Measurements from ENCODE around the gene IFI6.
"Not testable (repeated sequence)": the region's sequence is repeated elsewhere in the genome, so short reads cannot be mapped to it uniquely, and the experiment has no call there.

Gene IFI6

DNA sequence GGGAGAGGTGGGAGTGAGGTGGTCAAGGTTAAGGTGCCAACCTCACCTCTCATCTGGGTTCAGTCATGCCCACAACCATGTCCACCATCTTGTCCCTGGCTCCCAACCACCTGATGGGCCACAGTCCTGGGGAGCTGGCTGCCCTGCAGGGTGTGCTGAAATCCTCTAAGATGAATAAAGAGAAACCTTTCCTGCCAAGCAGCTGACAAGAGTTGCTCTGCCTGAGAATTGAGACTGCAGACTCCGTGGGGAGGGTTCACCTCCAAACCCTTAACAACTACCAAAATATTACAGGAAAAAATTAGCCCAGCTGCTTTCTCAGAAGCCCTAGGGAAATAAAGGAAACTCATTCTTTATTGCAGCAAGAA lies 21.8 kb downstream of the IFI6 start:
- DNase-seq (ENCODE audit: low read depth) = no peak

DNA sequence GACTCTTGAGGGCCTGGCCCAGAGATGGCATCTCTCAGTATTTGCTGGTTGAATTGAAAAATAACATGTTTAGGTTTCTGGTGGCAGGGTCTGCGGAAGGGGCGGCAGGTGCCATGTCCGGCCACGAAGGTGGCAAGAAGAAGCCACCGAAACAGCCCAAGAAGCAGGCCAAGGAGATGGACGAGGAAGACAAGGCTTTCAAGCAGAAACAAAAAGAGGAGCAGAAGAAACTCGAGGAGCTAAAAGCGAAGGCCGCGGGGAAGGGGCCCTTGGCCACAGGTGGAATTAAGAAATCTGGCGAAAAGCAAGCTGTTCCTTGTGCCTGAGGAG lies 22.7 kb downstream of the IFI6 start:
- no peak for DNase-seq (ENCODE audit: low read depth)

DNA sequence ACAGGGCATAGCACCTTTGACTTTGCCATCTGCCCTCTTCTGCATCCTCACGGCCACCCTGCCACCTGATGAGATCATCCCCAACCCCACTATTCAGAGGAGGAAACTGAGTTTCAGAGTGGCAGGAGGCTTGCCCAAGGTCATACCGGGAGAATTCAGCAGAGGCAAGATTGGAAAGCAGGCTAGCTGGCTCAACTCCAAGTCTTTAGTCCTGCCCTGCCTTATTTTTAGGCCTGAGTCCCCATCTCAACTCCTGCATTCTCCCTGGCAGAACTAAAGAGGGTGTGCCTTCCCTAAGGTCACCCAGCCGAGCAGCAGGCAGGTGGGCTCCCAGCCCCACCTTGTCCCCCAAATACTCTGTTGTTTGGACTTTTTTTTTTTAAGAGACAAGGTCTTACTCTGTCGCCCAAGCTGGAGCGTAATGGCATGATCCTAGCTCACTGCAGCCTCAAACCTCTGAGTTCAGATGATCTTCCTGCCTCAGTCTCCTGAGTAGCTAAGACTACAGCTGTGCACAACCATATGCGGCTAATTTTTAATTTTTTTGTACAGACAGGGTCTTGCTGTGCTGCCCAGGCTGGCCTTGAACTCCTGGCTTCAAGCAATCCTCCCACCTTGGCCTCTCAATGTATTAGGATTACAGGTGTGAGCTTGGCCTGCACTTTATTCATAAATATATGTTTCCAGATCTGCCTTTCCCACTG lies 23.2 kb downstream of the IFI6 start:
- DNase-seq (ENCODE audit: low read depth) = no peak

DNA sequence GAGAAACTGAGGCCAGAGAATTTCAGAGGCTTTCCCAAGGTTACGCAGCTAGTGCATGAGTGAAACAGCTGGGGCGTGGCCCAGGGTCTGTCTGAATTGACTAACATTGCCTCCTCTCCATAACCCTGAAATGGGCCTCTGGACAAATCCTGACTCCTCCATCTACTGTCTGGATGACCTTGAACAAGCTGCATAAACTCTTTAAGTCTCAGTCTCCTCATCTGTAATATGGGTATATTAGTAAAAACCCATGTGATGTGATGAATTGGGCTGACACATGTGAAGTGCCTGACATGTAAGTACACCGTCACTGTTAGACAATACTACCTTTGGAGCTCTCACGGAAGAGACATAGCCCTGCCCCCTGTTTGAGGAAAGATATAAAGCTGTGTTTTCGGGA lies 24.7 kb downstream of the IFI6 start:
- no peak for DNase-seq (ENCODE audit: low read depth)

DNA sequence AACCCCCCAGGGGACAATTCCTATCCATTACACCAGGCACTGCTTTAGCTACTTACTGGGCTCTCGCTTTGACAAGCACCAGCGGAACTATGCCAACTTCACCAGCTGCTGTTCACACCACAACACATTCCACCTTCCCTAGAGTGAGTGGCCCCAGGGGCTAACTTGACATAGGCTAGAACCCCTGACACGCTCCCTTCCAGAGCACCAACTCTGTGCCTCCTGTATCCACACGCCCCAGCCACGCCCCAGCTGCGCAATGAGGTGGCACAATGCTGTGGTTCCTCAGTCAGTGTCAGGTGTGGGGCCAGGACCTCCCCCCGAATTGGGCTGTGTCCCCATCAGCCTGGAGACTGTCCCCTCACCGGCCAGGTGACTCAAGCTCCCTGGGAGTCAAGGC lies 25.3 kb downstream of the IFI6 start:
- DNase-seq (ENCODE audit: low read depth) = no peak

DNA sequence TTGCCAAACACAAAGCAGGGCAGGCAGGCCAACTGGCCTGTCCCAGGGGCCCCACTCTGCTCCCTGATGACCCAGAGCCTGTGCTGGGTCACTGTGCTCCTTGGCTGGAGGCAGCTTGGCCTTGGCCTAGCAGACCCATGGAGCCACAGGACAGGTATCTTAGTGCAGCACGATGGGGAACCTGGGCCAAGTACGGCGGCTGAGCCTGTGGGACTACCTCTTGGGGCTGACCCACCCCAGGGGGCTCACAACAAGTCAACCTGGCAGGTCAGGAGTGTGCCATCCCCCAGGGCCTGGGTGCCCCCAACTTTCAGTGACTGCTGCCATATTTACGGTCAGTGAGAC lies 26.9 kb downstream of the IFI6 start:
- DNase-seq (ENCODE audit: low read depth) = no peak

DNA sequence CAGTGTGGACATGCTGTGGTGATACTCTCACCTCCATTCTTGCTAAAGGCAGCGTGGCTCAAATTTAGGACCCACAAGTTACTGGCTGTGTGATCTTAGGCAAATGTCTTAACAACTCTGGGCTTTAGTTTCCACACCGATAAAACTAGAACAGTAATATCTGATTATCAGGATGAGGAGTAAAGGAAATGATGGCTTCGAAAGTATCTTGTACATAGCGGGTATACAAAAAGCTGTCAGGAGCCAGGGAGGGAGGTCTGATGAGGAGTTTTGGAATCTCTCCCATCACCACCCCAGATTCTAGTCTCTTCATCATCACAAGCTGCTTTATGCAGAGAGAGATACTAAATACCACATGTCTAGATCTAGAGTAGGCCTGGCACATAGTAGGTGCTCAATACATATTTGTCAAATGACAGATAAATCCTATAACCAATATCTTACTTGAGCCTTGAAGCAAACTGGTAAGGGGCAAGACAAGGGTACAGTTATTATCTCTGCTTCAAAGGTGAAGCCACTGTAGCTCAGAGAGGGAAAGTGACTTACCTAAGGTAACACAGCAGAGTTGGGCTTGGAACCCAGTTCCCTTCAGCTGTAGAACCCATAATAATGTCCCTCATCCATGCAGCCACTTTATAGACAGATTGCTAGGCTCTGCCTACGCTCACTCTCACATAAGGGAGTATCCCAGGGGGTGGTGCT lies 27.5 kb downstream of the IFI6 start:
- no peak for DNase-seq (ENCODE audit: low read depth)

DNA sequence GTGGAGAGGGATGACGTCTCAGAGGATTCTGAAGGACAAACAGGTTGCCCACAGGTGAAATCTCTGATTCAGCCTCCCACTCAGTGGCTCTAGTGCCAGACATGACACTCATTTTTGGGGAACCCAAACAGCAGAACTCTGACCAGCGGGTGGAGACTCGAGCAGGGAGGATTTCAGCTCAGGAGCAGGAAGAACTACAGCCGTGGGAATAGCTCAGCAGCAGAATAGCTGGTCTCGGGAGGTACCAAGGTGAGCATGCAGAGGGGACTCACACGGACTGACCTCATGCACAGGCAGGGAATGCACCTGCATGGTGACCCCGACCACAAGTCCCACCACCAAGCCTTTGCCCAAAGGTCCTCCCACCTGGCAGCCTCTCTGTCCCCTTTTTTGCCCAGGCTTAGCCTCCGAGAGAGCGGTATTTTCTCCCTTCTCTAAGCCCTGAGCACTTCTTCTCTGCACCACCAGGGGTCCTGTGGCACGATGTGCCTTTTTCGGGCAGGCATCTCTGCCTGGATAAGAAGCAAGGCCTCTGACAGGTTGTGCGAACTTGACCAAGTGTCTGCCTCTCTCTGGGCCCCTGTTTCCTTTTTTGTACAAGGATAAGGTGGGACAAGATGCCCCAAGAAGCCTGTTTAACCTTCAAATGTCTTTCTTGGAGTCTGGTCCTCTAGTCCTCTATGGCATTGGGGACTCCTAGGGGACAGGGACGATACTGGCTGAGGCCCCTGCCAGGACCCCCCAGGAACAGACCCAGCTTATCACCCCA lies 28.2 kb downstream of the IFI6 start:
- DNase-seq (ENCODE audit: low read depth) = peak; percentile 58

DNA sequence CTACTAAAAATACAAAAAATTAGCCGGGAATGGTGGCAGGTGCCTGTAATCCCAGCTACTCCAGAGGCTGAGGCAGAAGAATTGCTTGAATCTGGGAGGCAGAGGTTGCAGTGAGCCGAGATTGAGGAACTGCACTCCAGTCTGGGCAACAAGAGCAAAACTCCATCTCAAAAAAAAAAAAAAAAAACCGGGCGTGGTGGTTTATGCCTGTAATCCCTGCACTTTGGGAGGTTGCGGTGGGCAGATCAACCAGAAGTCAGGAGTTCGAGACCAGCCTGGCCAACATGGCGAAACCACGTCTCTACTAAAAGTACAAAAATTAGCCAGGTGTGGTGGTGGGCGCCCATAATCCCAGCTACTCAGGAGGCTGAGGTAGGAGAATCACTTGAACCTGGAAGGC lies 31.5 kb downstream of the IFI6 start:
- DNase-seq (ENCODE audit: low read depth) = not testable (repeated sequence)

DNA sequence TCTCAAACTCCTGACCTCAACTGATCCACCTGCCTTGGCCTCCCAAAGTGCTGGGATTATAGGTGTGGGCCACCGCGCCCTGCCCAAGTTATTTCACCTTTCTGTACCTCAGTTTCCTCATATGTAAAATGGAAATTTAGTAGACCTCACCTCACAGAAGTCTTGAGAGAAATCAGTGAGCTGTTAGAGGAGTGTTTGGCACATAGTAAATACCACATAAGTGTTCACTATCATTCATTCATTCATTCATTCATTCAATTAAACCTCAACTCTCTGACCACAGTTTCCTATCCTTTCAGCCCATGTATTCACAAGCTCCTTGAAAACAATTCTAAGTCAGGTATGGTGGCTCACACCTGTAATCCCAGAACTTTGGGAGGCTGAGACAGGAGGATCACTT lies 33.2 kb downstream of the IFI6 start:
- no peak for DNase-seq (ENCODE audit: low read depth)

DNA sequence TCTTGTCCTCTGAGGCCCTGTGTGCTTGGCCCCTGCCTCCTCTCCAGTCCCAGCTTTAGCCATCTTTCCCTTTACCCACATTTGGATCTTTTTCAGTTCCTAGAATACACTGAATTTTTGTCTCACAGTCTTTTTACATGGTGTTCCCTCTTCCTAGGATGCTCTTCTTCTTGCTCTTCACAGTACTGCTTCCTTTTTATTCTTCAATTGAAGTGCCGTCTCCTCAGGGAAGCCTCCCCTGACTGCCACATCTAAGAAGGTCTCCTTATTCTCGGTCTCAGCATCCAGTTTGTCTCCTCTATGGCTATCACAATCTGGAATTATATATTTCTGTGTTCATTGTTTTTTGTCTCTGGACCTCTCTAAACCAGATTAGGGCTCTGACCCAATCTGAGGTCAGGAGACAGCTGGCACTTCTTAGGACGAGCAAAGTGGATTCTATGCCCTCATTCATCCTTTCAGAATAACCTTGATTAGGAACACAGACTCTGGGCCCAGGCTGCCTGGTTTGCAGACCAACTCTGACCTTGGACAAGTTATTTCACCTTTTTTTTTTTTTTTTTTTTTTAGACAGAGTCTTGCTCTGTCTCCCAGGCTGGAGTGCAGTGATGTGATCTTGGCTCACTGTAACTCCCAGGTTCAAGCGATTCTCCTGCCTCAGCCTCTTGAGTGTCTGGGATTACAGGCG lies 33.8 kb downstream of the IFI6 start:
- no peak for DNase-seq (ENCODE audit: low read depth)

DNA sequence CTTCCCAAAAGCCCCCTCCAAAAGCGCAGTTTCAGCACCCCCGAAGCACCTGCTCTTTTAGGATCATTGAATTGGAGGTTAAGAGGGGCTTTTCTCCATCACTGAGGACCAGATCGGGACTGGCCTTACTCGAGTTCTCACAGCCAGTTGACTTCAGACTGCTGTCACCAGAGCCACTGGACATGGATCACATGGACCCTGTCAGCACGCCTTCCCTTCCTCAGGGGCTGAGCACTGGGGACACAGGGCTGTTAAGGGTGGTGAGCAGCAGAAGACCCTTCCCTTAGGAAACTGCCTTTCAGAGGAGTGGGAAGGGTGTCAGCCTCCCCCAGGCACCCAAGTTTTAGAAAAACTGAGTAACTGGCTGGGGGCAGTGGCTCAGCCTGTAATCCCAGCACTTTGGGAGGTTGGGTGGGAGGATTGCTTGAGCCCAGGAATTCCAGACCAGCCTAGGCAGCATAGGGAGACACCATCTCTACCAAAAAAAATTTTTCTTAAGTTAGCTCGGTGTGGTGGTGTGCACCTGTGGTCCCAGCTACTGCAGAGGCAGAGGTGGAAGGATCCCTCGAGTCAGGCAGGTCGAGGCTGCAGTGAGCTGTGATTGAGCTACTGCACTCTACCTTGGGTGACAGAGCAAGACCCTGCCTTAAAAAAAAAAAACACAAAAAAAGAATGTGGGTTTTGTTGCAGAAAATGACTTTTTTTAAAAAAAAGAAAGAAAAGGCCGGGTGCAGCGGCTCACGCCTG lies 36.4 kb downstream of the IFI6 start:
- no peak for DNase-seq (ENCODE audit: low read depth)

DNA sequence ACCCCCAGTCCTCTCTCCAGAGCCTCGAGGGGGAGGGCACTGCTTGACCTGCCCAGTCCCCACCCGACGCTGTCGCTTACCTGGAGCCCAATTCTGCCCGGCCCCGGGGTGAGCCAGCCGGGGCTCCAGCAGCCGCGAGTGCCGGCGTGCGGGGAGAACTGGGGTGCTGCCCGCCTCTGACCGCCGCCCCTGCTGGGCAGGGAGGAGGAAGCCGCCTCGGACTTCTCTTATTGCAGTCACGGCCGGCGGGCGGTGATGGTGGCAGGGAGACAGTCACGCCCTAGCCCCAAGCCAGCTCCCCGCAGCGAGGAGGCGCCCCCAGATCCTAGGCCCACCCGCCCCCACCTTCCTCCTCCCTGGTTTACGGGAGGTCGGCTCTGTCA lies 37.0 kb downstream of the IFI6 start, which contains the start of gene FGR:
FGR (minus strand) TSS at position 201 of the 383 bp plus-strand sequence. CDS start 11,269 bp downstream, outside the sequence.
- DNase-seq (ENCODE audit: low read depth) = no peak

DNA sequence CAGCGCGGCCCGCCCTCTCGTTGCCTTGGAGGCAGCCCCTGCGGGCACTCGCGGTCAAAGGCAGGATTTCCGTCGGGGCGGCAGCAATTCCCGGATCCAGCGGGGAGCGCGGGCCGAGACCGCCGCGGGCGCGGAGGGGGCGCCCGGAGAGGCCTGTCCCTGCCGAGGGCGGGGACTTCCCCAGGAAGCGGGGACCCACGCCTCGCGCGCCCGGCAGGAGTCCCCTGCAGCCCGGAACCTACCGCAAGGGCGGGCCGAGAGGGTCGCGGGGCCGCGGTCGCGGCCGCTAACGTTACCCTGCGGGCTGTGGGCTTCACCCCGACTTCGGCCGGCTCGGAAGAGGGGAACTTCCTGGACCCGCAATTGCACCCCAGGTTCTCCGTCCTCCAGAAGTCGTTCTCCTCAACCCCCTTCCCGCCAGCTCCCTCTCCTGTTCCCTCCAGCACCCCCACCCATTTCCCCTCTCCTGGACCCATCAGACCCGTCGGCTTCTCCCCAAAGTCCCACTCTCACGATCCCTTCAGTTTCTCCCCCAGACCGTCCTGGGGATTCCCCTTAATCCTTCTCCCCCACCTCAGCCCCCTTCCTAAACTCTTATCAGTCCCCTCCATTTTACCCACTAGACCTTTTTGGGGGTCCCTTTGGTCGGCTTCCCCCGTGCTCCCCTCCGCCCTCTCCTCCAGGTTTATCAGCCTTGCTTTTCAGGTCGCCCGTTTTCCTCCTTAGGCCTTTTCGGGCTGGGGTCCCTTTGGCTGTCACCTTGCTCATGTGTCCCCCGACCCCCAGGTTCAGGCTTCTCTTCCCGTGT lies 37.6 kb downstream of the IFI6 start:
- no peak for DNase-seq (ENCODE audit: low read depth)

DNA sequence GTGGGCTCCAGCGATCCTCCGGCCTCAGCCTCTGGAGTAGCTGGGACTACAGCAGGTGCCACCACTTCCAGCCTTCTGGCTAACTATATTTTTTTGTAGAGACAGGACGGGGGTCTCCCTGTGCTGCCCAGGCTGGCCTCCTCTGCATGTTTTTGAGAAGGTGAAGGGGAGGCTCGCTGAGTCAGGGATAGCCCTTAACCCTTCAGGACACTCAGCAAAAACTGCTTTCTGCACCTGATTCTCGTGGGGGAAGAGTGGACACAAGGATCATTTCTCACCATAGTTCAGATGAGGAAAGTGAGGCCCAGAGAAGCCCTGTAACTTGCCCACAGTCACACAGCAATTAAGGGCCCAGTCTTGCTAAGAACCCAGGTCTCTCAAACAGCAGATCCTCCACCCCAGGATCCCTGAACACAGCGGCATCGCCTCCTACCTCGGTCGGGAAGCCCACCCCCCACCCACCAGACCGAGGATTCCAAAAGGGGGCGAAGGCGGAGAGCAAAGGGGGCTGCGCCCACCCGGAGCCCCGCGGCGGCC lies 38.3 kb downstream of the IFI6 start:
- DNase-seq (ENCODE audit: low read depth) = no peak

DNA sequence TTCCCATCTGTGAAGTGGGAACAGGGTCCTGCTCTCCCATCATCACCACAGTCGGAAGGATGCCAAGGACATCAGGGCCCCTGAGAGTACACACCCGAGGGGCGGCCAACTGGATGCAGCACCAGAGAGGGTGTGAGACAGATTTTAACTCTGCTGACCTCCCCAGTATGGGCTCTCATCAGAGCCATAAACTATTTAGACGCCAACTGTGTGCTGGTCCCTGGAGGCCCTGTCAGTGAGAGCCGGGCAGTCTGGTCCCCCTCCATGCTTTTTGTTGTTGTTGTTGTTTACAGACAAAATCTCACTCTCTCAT lies 38.7 kb downstream of the IFI6 start:
- no peak for DNase-seq (ENCODE audit: low read depth)

DNA sequence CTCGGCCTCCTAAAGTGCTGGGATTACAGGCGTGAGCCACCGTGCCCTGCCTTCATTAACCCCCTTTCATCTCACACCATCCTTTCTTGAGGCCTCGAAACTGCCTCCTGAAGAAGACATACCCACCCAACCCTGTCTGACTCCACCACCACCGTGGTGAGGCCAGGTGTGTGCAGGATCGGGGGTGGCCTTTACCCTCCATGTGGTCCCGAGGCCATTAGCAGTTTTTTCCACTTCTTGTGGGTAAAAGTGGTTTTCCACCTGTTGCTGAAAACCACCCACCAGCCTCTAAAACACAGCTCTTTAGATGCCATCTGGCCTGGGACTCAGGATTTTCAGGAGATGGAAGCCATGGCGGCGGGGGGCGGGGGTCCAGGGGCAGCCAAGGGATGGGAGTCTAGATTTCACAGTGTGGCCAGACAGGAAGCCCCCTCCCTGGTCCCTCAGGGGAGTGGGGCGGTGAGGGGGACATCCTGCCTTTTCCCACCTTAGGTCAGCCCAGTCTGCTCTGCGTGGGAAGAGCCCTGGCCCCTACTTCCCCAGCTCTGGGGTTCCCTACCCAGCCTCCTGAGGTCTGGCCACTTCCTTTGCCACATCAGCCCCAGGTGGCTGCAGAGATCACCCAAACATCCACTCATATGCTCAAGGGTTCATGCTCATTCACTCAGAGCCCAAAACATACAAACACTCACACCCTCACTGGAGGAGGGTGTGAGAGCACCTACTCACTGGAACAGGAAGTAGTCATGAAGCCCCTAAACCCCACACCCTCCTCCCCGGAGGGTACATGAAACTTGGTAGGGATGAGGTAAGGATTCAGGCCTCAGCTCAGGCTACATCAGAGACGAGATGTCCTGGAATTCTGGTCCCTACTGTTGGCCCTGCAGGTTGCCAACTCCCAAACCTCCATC lies 39.4 kb downstream of the IFI6 start:
- DNase-seq (ENCODE audit: low read depth) = peak; percentile 45

DNA sequence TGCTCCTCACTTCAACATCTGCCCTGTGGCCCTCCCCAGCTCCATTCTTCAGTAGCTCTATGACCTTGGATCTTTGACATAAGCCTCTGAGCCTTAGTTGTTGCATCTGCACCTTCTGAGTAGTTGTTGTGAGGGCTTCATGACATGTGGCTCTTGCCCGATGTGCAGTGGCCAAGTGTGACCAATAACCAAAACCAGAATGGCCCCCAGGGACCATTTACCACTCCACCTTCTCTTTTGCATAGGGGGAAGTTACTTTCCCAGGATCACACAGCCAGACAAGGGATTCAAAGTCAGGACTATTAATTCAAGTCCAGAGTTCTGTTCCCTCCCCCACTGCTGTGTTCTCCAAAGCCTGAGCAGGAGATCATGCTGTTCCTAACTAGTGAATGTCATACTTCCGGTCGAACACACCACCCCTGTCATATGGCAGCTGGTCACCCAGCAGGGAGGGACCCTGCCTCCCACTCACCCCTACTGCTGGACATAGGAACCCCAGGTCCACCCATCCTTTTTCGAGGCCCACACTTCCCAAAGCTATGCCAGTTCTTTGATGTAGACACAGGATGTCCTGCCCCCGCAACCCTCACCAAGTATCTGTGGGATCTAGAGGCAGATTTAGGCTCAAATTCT lies 41.0 kb downstream of the IFI6 start:
- DNase-seq (ENCODE audit: low read depth) = no peak

DNA sequence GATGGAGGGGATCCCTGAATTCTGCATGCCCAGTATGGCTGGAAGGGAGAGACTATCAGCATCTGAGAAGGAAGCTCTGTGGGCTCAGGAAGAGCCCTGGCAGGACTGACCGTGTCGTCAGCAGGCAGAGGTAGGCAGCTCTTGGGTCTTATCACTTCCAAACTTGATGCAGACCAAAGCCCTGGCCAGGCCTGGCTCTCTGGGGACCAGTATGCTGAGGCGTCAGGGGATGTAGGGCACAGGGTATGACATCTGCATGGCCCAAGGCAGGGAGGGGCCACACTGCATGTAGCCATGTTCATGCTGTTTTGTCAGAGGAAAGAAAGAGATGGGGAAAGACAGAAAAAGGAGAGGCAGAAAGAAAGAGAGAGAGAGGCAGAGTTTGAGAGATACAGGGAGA lies 43.3 kb downstream of the IFI6 start:
- no peak for DNase-seq (ENCODE audit: low read depth)

DNA sequence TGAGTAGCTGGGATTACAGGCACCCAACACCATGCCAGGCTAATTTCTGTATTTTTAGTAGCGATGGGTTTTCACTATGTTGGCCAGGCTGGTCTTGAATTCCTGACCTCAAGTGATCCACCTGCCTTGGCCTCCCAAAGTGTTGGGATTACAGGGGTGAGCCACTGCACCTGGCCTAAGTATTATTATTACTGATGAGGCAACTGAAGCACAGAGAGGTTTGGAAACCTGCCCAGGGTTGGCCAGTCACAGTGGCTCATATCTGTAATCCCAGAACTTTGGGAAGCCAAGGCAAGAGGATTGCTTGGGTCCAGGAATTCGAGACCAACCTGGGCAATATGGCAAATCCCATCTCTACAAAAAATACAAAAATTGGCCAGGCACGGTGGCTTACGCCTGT lies 44.3 kb downstream of the IFI6 start:
- DNase-seq (ENCODE audit: low read depth) = not testable (repeated sequence)
